Omental fat pad (tissue), 4 donors: ENCODE results near the gene PHF2. TPM values are rescaled to one million over a fixed set of nuclear protein-coding genes. Genes with fewer than 3 reads are reported as not detected.

Experiments
- ATAC-seq: fragments of 150-250 bp; one replicate; pipeline ENCODE4 v1.9.1; 2016; ENCODE audit warnings: mild to moderate bottlenecking, moderate library complexity; ENCODE audit not compliant: low FRiP score
- DNase-seq: peaks from one replicate; pipeline ENCODE4 v3.0.0-alpha.2; 2019; ENCODE audit warnings: low spot score
- total RNA-seq, 4 donors: library from RNA; depleted of rRNA; stranded (reverse); fragments of >200 nt; gene quantifications; one replicate each; pipeline ENCODE4 v1.1.0, GENCODE V29; 2016
- TF ChIP-seq, protein P1 (sequence below), 3 donors: fragments of 450-650 bp; IDR thresholded peaks; one replicate each; pipeline ENCODE4 v1.5.1; 2016 to 2017; ENCODE audit warnings: antibody characterized with exemption in 3 of 3, mild to moderate bottlenecking in 3 of 3, moderate library complexity in 2 of 3

The PHF2 gene
- total RNA-seq, 4 donors from 2014 or later = 15.8 to 24.5 (median 20.4) TPM

DNA sequence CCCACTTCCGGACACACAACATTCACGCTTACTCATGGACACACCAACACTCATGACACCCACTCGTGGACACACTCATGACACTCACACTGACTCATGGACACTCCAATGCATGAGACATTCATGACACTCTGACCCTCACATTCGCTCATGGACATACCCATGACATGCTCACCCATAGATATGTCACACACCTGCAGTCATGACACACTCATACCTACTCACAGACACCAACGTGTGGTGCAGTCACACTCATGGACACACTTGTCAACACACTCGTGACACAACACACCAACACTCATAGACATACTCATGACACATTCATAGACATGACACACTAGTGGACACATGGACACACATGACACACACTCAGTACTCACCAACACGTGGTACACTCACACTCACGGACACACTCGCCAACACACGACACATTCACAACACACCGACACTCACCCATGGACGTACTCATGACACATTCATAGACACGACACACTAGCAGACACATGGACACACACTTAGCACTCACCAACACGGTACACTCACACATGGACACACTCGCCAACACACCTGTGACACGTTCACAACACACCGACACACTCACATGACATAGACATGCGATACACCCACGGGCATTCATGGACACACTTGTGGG is 73.4 kb downstream of the PHF2 start:
- TF ChIP-seq, protein P1, sequence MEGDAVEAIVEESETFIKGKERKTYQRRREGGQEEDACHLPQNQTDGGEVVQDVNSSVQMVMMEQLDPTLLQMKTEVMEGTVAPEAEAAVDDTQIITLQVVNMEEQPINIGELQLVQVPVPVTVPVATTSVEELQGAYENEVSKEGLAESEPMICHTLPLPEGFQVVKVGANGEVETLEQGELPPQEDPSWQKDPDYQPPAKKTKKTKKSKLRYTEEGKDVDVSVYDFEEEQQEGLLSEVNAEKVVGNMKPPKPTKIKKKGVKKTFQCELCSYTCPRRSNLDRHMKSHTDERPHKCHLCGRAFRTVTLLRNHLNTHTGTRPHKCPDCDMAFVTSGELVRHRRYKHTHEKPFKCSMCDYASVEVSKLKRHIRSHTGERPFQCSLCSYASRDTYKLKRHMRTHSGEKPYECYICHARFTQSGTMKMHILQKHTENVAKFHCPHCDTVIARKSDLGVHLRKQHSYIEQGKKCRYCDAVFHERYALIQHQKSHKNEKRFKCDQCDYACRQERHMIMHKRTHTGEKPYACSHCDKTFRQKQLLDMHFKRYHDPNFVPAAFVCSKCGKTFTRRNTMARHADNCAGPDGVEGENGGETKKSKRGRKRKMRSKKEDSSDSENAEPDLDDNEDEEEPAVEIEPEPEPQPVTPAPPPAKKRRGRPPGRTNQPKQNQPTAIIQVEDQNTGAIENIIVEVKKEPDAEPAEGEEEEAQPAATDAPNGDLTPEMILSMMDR (IDR thresholded peaks at IDR 0.05) = no peak
- peak; percentile 21 for DNase-seq
- no peak for ATAC-seq

DNA sequence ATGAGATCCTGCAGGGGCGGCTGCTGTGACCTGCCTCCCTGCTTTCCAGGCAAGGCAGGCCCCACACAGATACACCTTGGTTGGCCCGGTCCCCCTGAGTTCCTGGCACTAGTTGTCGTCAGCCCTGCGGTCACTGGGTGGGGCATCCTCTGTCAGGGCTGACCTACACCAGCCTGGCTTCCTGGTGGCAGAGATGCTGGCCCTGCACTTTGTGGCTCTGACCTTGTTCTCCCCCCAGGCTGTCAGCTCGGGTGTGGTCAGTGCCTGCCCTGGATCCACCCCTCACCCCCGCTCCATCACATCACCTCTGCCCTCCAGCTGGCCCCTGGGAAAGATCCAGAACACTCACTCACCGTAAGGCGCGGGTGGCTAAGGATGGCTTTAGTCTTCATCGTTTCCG is 74.1 kb downstream of the PHF2 start:
- DNase-seq (peak; percentile 3), ATAC-seq (no peak)

GRCh38 chr9:93651521-93651950 is 75.2 kb downstream of the PHF2 start:
- DNase-seq (no peak), ATAC-seq (no peak)
- TF ChIP-seq, protein P1 (IDR thresholded peaks at IDR 0.05) = no peak

More for the DNA sequence above, 74.1 kb downstream of the PHF2 start:
- TF ChIP-seq, protein P1 (IDR thresholded peaks at IDR 0.05) = no peak

- no peak for ATAC-seq
- no peak for DNase-seq
- TF ChIP-seq, protein P1 (IDR thresholded peaks at IDR 0.05) = no peak
Measured at GRCh38 chr9:93652604-93653592, 76.5 kb downstream of the PHF2 start.

GRCh38 chr9:93653760-93654159 is 77.4 kb downstream of the PHF2 start:
- DNase-seq = no peak
- TF ChIP-seq, protein P1 (IDR thresholded peaks at IDR 0.05) = no peak
- no peak for ATAC-seq

- TF ChIP-seq, protein P1 (IDR thresholded peaks at IDR 0.05) = no peak
- ATAC-seq (no peak), DNase-seq (no peak)
Measured at GRCh38 chr9:93654351-93654961, 78.1 kb downstream of the PHF2 start.
